Stomach (tissue), 9 donors: ENCODE data around the gene COLGALT1. TPM values are rescaled to one million over a fixed set of nuclear protein-coding genes. Genes with fewer than 3 reads are reported as not detected.
A peak's percentile ranks its signal among the peaks of the same experiment; 100 is the strongest.
"Not testable (repeated sequence)": the region's sequence is repeated elsewhere in the genome, so short reads cannot be mapped to it uniquely, and the experiment has no call there.

Experiments
- DNase-seq, 2 donors: peaks; one replicate each; pipeline versions ENCODE4 v3.0.0 to v3.0.0-alpha.2; 2013 to 2019
- H3K27ac ChIP-seq, 5 donors: fragments of 200-600 bp in 4 of 5; sonication (generic) in 4 of 5; one replicate each; pipeline ENCODE4 v1.5.1; 2013 to 2019; ENCODE audit warnings: mild to moderate bottlenecking in 1 of 5, moderate library complexity in 1 of 5
- H3K27me3 ChIP-seq, 3 donors: fragments of 200-600 bp; sonication (generic); one replicate each; pipeline ENCODE4 v1.5.1; 2017 to 2019; ENCODE audit warnings: mixed run types in 1 of 3
- H3K36me3 ChIP-seq, 4 donors: fragments of 200-600 bp; sonication (generic); 1 replicate in 3 of 4; 2 replicates in 1 of 4; pipeline ENCODE4 v1.5.1; 2016 to 2019
- H3K4me1 ChIP-seq, 4 donors: fragments of 200-600 bp; sonication (generic); one replicate each; pipeline ENCODE4 v1.5.1; 2016 to 2019
- H3K4me3 ChIP-seq, 4 donors: fragments of 200-600 bp; sonication (generic) in 3 of 4; one replicate each; pipeline ENCODE4 v1.5.1; 2016 to 2019; ENCODE audit warnings: mild to moderate bottlenecking in 1 of 4
- H3K9me3 ChIP-seq, 4 donors: fragments of 200-600 bp; sonication (generic); one replicate each; pipeline ENCODE4 v1.5.1; 2016 to 2019
- EP300 ChIP-seq: sonication (generic); formaldehyde crosslinking; IDR thresholded peaks from one replicate; pipeline ENCODE4 v1.6.1; 2017; ENCODE audit warnings: antibody characterized with exemption
- POLR2A ChIP-seq, 4 donors: fragments of 450-650 bp; IDR thresholded peaks; one replicate each; pipeline ENCODE4 v1.6.1; 2016; ENCODE audit warnings: antibody characterized with exemption in 4 of 4, control low read depth in 2 of 4, mild to moderate bottlenecking in 1 of 4, moderate library complexity in 1 of 4
- POLR2AphosphoS5 ChIP-seq, 3 donors: sonication (generic); formaldehyde crosslinking; IDR thresholded peaks; one replicate each; pipeline ENCODE4 v1.6.1; 2016; ENCODE audit warnings: antibody characterized with exemption in 3 of 3
- whole genome bisulfite sequencing, 5 donors: extraction: QIAGEN DNeasy Blood & Tissue Kit in 3 of 5; methylation state at CpG; one replicate each; pipeline versions ENCODE4 v1.1.5 to v1.1.7; 2013 to 2018; 5-methylcytosine and 5-hydroxymethylcytosine counted together
- intact Hi-C: fragments of 100-400 bp; cut with DNase I; formaldehyde crosslinking; loops from one replicate; pipeline ENCODE4 v1.15.1; 2023; ENCODE audit warnings: low total_unique reads
- polyA plus RNA-seq, 3 donors: library from polyadenylated mRNA; stranded (reverse); fragments of 200-250 nt; gene quantifications; one replicate each; pipeline ENCODE4 v1.2.3, GENCODE V29; 2013
- total RNA-seq, 5 donors: library from RNA; depleted of rRNA; stranded (reverse); fragments of >200 nt; gene quantifications; one replicate each; pipeline versions ENCODE4 v1.1.0 to v1.2.3, GENCODE V29; 2014 to 2016
- TF ChIP-seq, protein P1 (sequence below), 7 experiments: fragments of 450-650 bp in 4 of 7; fragments of 200-600 bp in 3 of 7; sonication (generic) in 3 of 7; IDR thresholded peaks; one replicate each; pipeline ENCODE4 v1.5.1; 2016 to 2019; ENCODE audit warnings: antibody characterized with exemption in 7 of 7, control low read depth in 2 of 7, mild to moderate bottlenecking in 1 of 7
- donor health status: healthy with polysubstance abuse.
- donor health status: Bipolar disorder and iron deficiency.
- donor health status: healthy.

COLGALT1 gene
- total and polyA plus RNA-seq, 8 donors = 15.1 to 273 (median 36.7) TPM

DNA sequence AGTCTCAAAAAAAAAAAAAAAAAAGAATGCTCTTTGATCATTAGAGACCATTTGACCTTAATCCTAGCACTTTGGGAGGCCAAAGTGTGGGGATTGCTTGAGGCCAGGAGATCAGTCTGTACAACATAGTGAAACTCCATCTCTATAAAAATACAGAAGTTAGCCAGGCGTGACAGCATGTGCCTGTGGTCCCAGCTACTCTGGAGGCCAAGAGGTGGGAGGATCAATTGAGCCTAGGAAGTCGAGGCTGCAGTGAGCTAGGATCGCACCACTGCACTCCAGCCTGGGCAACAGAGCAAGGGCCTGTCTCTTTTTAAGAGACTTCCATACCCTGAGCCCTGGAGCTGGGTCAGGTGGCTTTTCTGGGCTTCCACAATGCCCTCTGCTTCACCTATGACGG, 11.5 kb upstream of the COLGALT1 start:
- 41 to 91% (median 77%) methylated on average over 4 of the region's 4 CpGs for WGBS, 5 donors
- no peak for TF ChIP-seq EP300
- DNase-seq = no peak
- H3K27ac ChIP-seq = no peak overlapping the region
- peaks cover 7 to 10% (median 9%) of the 10 kb centered on the region in 4 donors for H3K4me1 ChIP-seq
- no peaks in the 10 kb centered on the region for H3K9me3 ChIP-seq
- H3K4me3 ChIP-seq = no peak overlapping the region
- no peaks in the 10 kb centered on the region for H3K36me3 ChIP-seq
- peaks cover 0 to 3% (median 0%) of the 10 kb centered on the region in 3 donors for H3K27me3 ChIP-seq
- intact Hi-C loops = no loop called here

DNA sequence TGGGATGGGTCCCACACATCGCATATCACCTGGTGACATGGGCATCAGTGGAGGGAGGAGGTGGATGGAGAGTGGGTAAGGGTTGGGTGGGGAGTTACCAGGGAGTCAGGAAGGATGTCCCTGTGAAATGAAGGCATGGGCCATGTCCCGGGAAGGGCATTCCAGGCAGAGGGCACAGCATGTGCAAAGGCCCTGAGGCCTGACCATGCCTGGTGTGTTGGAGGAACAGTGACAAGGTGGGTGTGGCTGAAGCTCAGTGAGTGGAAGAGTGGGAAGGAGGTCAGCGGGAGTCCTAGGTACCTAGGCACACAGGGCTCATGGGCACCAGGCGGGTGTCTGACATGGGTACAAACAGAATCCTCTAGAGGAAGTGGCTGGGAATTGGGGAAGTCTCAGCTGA, 11.0 kb upstream of the COLGALT1 start:
- no peaks in the 10 kb centered on the region for H3K36me3 ChIP-seq
- peaks cover 3 to 6% (median 5%) of the 10 kb centered on the region in 4 donors for H3K4me1 ChIP-seq
- H3K4me3 ChIP-seq = no peak overlapping the region
- DNase-seq = no peak
- H3K27me3 ChIP-seq = peaks cover 0 to under 1% (median 0%) of the 10 kb centered on the region in 3 donors
- H3K9me3 ChIP-seq = no peaks in the 10 kb centered on the region
- TF ChIP-seq EP300 = no peak
- TF ChIP-seq POLR2AphosphoS5 (IDR thresholded peaks at IDR 0.05) = no peak
- TF ChIP-seq, protein P1, sequence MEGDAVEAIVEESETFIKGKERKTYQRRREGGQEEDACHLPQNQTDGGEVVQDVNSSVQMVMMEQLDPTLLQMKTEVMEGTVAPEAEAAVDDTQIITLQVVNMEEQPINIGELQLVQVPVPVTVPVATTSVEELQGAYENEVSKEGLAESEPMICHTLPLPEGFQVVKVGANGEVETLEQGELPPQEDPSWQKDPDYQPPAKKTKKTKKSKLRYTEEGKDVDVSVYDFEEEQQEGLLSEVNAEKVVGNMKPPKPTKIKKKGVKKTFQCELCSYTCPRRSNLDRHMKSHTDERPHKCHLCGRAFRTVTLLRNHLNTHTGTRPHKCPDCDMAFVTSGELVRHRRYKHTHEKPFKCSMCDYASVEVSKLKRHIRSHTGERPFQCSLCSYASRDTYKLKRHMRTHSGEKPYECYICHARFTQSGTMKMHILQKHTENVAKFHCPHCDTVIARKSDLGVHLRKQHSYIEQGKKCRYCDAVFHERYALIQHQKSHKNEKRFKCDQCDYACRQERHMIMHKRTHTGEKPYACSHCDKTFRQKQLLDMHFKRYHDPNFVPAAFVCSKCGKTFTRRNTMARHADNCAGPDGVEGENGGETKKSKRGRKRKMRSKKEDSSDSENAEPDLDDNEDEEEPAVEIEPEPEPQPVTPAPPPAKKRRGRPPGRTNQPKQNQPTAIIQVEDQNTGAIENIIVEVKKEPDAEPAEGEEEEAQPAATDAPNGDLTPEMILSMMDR (IDR thresholded peaks at IDR 0.05) = no peak
- TF ChIP-seq POLR2A (IDR thresholded peaks at IDR 0.05) = no peak
- intact Hi-C loops = no loop called here
- WGBS, 5 donors = 84 to 99% (median 93%) methylated on average over 4 of the region's 4 CpGs
- H3K27ac ChIP-seq = no peak overlapping the region

DNA sequence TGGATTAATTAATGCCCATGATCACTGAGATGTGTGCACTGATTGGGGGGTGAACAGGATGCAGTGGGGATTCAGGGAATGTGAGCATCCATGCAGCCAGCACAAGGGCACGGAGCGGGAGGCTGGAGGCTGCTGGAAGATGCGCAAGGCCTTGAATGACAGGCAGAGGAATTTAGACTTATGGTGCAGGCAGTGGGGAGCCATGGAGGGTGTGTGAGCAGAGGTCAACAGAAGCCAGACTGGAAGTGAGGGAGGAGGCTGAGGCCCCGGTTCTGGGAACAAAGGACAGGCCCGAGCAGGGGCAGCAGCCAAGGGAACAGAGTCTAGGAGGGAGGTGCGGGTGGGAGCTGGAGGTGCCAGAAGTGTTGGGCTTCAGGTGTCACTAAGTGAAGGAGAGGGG, 7.3 kb upstream of the COLGALT1 start:
- DNase-seq = no peak
- Histone ChIP-seq H3K4me1 (no peaks in the 10 kb centered on the region), H3K9me3 (no peaks in the 10 kb centered on the region), H3K27me3 (no peaks in the 10 kb centered on the region), H3K4me3 (no peak overlapping the region), H3K27ac (no peak overlapping the region), H3K36me3 (no peaks in the 10 kb centered on the region)
- TF ChIP-seq, protein P1 (IDR thresholded peaks at IDR 0.05) = no peak
- TF ChIP-seq POLR2AphosphoS5 (IDR thresholded peaks at IDR 0.05) = no peak
- intact Hi-C loops = no loop called here
- 73 to 84% (median 74%) methylated on average over 6 of the region's 6 CpGs for WGBS, 5 donors

DNA sequence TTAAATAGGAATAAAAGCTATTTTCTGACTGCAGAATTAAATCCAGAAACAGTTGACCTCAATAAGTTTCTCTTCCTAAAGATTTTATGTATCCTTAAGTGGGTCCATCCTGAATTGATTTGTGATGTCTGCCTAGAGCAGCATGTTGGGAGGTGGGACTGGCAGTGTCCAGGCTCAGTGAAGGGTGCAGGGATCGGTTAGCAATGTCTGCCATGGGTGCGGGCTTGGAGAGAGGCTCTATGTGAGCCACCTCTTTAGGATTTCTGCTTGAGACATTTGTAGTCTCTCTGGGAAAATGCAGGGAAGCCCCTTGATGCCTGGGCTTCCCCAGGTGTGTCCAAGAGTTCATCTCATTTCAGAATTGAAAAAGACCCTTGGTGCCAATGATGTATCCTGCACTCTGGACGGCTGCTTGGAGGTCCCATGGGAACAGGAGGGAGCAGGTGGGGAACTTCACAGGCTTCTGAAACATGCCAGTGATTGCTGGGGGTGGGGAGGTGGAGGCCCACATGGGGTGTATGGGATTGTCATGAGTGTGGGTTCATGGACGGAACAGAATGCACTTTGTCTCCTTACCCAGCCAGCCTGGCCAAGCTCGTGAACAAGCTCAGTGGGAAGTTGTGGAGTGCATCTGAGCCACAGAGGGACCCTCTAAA, 6.2 kb upstream of the COLGALT1 start:
- no peak for DNase-seq
- Histone ChIP-seq H3K36me3 (no peaks in the 10 kb centered on the region), H3K27ac (no peak overlapping the region), H3K9me3 (no peaks in the 10 kb centered on the region), H3K4me1 (peaks cover 0 to 9% (median 0%) of the 10 kb centered on the region in 4 donors), H3K27me3 (no peaks in the 10 kb centered on the region), H3K4me3 (no peak overlapping the region)
- TF ChIP-seq EP300 = no peak
- TF ChIP-seq POLR2A (IDR thresholded peaks at IDR 0.05) = no peak
- no peak for TF ChIP-seq POLR2AphosphoS5 (IDR thresholded peaks at IDR 0.05)
- TF ChIP-seq, protein P1 (IDR thresholded peaks at IDR 0.05) = no peak
- WGBS, 5 donors = 63 to 83% (median 75%) methylated on average over 5 of the region's 5 CpGs
- intact Hi-C loops = no loop called here

DNA sequence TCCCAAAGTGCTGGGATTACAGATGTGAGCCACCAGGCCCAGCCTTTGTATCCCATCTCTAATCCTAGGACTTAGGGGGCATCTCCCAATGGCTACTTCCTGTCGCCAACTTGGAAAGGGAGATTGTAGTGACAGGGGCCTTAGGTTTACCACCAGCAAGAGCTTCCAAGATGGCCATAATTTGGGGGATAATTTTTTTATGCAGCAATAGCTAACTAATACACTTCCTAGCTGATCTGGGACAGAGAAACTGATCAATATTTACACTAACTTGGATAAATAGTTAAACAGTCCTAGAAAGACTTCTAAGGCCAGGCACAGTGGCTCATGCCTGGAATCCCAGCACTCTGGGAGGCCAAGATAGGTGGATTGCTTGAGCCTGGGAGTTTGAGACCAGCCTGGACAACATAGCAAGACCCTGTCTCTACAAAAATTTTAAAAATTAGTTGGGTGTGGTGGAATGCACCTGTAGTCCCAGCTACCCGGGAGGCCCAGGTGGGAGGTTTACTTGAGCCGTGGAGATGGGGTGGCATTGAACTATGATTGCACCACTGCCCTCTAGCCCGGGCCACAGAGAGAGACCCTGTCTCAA, 5.3 kb upstream of the COLGALT1 start:
- WGBS, 5 donors = 89 to 98% (median 94%) methylated on average over 4 of the region's 4 CpGs

DNA sequence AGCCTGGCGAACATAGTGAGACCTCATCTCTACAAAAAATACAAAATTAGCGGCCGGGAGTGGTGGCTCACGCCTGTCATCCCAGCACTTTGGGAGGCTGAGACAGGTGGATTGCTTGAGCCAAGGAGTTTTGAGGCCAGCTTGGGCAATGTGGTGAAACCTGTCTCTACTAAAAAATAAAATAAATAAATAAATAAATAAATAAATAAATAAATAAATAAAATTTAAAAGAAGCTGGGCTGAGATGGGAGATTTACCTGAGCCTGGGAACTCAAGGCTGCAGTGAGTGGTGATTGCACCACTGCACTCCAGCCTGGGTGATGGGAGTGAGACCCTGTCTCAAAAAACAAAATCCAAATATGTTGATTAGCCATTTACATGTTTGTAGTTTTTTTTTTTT, 2.7 kb upstream of the COLGALT1 start:
- Histone ChIP-seq H3K27ac (peak overlapping the region in 1 of 5 donors; percentile 54), H3K4me1 (peaks cover 15 to 32% (median 22%) of the 10 kb centered on the region in 4 donors)
- H3K9me3 ChIP-seq, intact Hi-C loops, DNase-seq, H3K27me3 ChIP-seq, H3K36me3 ChIP-seq, H3K4me3 ChIP-seq: not testable (repeated sequence)
- WGBS, 5 donors = 93 to 98% (median 95%) methylated on average over 4 of the region's 4 CpGs

More for the DNA sequence above, 5.3 kb upstream of the COLGALT1 start:
- no peaks in the 10 kb centered on the region for H3K36me3 ChIP-seq
- no peak for DNase-seq
- no peak for TF ChIP-seq EP300
- TF ChIP-seq, protein P1 (IDR thresholded peaks at IDR 0.05) = no peak
- H3K9me3 ChIP-seq = no peaks in the 10 kb centered on the region
- intact Hi-C loops = no loop called here
- peaks cover 3 to 14% (median 5%) of the 10 kb centered on the region in 4 donors for H3K4me1 ChIP-seq
- H3K27ac ChIP-seq = no peak overlapping the region
- no peak overlapping the region for H3K4me3 ChIP-seq
- H3K27me3 ChIP-seq = no peaks in the 10 kb centered on the region
